HL-60 (cell line): Measurements from ENCODE around the gene PRDM8.

Source experiments
- DNase-seq, 2 experiments: peaks; one replicate each; pipeline ENCODE4 v3.0.0-alpha.2; 2010 to 2020; ENCODE audit warnings: low read depth in 1 of 2, low spot score in 1 of 2
- H3K27ac ChIP-seq: fragments of 250-450 bp; sonication (Bioruptor Pico); replicated peaks from 2 replicates; pipeline ENCODE4 v1.5.1; 2020; ENCODE audit warnings: mild to moderate bottlenecking, moderate library complexity
- H3K27me3 ChIP-seq: fragments of 250-450 bp; sonication (Bioruptor Pico); 2 replicates; pipeline ENCODE4 v1.5.1; 2021; ENCODE audit warnings: mild to moderate bottlenecking, moderate library complexity; ENCODE audit not compliant: insufficient read depth, poor library complexity, severe bottlenecking
- H3K4me3 ChIP-seq: replicated peaks from 2 replicates; pipeline ENCODE4 v1.5.1; 2011; ENCODE audit warnings: mild to moderate bottlenecking, control low read depth, low read length; ENCODE audit not compliant: insufficient read depth
- CTCF ChIP-seq: IDR thresholded peaks from one replicate; pipeline ENCODE4 v1.5.1; 2011; ENCODE audit warnings: low read length, control low read depth, inconsistent platforms; ENCODE audit not compliant: insufficient read depth
- GABPA ChIP-seq: IDR thresholded peaks from 2 replicates; pipeline ENCODE4 v1.6.1; 2012; ENCODE audit warnings: low read depth
- POLR2AphosphoS5 ChIP-seq: IDR thresholded peaks from 2 replicates; pipeline ENCODE4 v1.6.1; 2012; ENCODE audit warnings: low read depth
- REST ChIP-seq: IDR thresholded peaks from 2 replicates; pipeline ENCODE4 v1.6.1; 2012; ENCODE audit warnings: low read depth; ENCODE audit not compliant: insufficient replicate concordance
- SPI1 ChIP-seq: IDR thresholded peaks from 2 replicates; pipeline ENCODE4 v1.6.1; 2012; ENCODE audit warnings: low read depth, mild to moderate bottlenecking, borderline replicate concordance

The PRDM8 gene

GRCh38 chr4:80179637-80180161, 17.6 kb upstream of the PRDM8 start:
- Histone ChIP-seq H3K27me3 (peaks cover 4% of the 10 kb centered on the region), H3K27ac (no peak overlapping the region), H3K4me3 (no peak overlapping the region)
- DNase-seq, result no peak
- TF ChIP-seq CTCF (no peak), SPI1 (no peak), REST (no peak), GABPA (no peak), POLR2AphosphoS5 (no peak)

GRCh38 chr4:80180743-80181142, 16.6 kb upstream of the PRDM8 start:
- peaks cover 13% of the 10 kb centered on the region for H3K27me3 ChIP-seq
- H3K27ac ChIP-seq, result no peak overlapping the region
- H3K4me3 ChIP-seq, result no peak overlapping the region
- no peak for DNase-seq
- TF ChIP-seq SPI1 (no peak), CTCF (no peak), GABPA (no peak), REST (no peak), POLR2AphosphoS5 (no peak)

- DNase-seq, result no peak
- TF ChIP-seq SPI1, result no peak
- no peak for TF ChIP-seq POLR2AphosphoS5
- no peak for TF ChIP-seq GABPA
- TF ChIP-seq CTCF, result no peak
- no peak for TF ChIP-seq REST
- no peak overlapping the region for H3K27ac ChIP-seq
- H3K4me3 ChIP-seq, result no peak overlapping the region
- peaks cover 24% of the 10 kb centered on the region for H3K27me3 ChIP-seq
Observed at GRCh38 chr4:80182237-80182866, 15.0 kb upstream of the PRDM8 start.
